T47D (cell line): ENCODE measurements around the gene PRCC.

Source experiments
- DNase-seq, 2 experiments: peaks; one replicate each; pipeline versions ENCODE4 v3.0.0 to v3.0.0-alpha.2; 2011 to 2012; ENCODE audit warnings: low read depth in 1 of 2, low spot score in 1 of 2
- JUND ChIP-seq: IDR thresholded peaks from 2 replicates; pipeline ENCODE4 v1.6.1; 2012; ENCODE audit warnings: low read depth
- in situ Hi-C: cut with HindIII; loops from 2 replicates; pipeline ENCODE4 v1.10.0; 2016; ENCODE audit warnings: low sequenced_read_pairs, low pct_unique_long_range_greater_than_20kb

The PRCC gene

DNA sequence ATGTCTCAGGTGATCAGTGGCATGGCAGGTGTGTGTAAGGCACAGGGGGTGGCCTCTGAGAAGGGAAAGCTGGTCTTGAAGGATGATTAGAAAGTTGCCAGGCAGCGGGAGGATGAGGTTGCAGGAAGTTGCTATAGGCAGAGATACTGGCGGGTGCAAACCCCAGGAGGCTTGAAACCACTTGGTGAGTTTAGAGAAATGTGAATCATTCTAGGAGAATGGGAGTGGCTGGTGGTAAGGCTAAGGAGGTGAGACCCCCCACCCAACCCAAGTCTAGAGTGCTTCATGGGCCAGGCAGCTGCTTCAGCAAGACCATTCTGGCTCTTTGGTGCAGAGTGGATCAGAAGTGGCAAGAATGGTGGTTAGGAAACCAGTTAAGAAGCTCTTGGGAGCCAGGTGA lies 40.3 kb downstream of the PRCC start:
- TF ChIP-seq JUND = no peak
- DNase-seq = no peak
- in situ Hi-C loops = no loop called here

DNA sequence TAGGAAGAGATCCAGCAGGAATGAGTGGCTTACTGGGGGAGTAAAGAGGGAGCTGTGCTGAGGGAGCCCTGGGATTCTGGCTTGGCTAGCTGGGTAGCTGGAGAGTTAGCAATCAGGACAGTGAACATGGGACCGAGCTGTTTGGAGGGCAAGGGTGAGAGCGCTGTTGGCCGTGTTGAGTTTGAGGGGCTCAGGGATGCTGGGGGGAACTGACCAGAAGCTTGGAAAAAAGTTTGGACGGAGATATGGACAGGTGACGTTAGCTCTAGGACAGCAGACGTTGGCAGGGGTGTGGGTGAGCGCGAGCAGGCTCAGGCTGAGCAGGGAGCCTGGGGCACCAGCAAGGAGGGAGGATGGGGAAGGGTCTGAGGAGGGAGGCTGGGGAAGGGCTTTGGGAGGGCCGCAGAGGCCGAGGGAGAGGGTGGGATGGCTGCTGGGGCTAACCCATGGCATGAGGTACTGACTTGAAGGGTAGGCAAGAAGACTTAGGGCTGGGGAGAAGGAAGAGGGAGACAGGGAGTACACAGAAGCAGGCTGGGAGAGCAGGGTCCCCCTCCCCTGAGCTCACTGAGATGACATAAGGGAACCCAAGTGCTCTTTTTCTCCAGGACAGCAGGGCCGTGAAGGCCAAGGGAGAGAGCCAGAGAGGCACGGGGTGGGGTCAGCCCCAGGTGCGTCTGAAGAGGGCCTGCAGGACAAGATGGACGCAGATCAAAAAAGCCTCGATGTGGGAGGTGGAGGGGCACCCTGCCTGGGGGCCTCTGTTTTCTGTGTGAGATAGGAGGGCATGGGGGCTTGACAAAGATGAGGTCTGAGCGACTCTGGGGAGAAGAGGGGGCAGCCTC lies 41.1 kb downstream of the PRCC start:
- no peak for TF ChIP-seq JUND
- in situ Hi-C loops = no loop called here
- DNase-seq = no peak

DNA sequence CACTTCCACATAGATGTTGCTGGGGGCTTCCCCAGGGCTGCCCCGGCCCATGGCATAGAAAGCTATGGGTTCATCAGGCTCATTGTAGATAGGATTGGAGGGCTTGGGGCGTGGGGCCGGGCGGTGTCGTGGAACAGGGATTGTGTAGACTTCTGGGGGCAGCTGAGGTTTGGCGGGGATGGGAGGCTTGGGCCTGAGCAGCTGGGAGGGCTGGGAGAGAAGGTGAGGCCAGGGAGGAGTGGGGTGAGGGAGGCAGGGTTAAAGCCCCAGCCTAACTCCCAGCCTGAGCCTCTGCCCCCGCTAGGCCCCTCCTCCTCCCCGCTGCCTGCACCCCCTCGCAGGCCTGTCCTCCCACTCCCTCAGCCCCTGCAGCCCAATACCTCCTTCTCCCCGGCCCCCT lies 41.9 kb downstream of the PRCC start:
- in situ Hi-C loops = no loop called here
- TF ChIP-seq JUND = no peak
- DNase-seq = no peak

DNA sequence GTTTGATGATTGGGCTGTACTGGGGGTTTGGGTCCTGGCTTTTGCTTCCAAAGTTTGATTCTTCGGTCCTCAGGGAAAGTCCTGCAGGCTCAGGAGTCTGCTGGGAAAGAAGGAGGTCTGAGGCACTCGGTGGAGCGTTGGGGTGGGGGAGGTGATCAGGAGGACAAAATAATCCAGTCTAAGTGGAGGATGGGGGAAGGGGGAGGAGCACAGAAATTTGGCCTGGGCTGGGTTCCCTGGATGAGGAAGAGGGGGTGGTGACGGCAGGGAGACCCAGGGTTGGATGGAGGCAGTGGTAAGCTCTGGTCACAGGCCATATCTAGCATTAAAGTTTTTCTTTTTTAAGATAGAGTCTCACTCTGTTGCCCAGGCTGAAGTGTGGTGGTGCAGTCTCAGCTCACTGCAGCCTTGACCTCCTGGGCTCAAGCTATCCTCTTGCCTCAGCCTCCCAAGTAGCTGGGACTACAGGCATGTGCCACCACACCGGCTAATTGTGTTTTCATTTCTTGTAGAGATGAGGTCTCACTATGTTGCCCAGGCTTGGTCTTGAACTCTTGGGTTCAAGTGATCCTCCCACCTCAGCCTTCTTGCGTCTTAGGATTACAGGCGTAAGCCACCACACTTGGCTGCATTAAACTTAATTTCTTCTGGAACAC lies 42.5 kb downstream of the PRCC start:
- no peak for DNase-seq
- in situ Hi-C loops = no loop called here

DNA sequence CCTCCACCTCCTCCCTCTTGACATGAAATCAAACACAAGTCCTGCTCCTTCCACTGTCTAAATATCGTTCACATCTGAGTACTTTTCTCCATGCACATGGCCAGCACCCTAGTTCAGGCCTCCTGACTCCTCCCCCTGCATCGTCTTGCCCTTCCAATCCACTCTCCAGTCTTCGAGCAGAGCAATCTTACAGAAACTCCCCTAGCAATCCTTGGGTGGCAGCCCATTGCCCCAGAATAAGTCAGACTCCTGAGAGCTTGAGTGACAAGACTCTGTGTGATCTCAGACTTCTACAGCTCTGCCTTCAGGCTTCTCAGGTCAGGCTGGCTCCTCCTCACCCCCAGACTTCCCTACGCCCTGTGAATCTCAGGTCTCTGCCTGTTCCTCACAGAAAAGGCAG lies 43.8 kb downstream of the PRCC start:
- in situ Hi-C loops = no loop called here
- DNase-seq = no peak
- TF ChIP-seq JUND = no peak

More for the DNA sequence above, 42.5 kb downstream of the PRCC start:
- no peak for TF ChIP-seq JUND

DNA sequence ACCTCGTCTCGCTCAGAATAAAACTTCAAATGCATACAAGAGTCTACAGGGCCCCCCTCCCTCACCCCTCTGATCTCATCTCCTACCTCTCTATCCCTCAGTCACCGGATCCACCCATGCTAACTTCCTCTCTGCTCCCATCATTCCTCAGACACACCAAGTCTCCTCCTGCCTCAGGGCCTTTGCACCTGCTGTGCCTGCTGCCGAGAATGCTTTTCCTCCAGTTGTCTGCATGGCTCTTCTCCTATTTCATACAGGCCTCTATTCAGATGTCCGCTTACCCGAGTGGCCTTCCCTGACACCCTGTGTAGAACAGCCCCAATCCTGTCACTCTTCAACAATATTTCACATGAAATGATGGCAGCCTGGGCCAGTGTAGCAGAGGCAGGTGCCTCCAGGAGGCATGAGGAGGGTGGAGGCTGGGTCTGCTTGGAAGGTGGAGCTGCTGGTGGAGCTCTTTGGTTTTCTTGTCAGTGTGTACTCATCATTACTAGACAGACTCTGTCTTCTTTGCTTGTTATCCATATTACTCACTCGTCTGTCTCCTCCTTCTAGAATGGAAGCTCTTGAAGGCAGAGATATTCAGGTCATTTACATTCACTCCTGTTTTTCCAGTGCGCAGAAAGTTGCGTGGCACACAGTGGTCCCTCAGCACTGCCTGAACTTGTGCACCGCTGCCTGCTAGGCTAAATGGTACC lies 45.1 kb downstream of the PRCC start:
- TF ChIP-seq JUND = no peak
- DNase-seq = no peak
- in situ Hi-C loops = no loop called here

DNA sequence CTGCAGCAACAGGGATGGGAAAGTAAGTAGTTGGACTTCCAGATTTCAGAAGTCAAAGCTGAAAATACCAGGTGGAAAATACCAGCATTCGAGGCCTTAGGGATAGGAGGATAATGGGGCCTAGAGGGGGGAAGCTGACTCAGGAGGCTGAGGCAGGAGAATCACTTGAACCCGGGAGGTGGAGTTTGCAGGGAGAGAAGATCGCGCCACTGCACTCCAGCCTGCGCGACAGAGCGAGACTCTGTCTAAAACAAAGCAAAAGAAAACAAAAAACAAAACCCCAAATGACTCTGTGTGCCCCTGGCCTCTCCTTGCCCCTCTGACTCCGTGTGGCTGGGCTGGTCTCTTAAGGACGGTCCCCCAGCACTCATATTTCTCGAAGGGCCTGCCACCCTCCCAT lies 46.0 kb downstream of the PRCC start:
- DNase-seq = no peak
- no peak for TF ChIP-seq JUND
- in situ Hi-C loops = no loop called here

DNA sequence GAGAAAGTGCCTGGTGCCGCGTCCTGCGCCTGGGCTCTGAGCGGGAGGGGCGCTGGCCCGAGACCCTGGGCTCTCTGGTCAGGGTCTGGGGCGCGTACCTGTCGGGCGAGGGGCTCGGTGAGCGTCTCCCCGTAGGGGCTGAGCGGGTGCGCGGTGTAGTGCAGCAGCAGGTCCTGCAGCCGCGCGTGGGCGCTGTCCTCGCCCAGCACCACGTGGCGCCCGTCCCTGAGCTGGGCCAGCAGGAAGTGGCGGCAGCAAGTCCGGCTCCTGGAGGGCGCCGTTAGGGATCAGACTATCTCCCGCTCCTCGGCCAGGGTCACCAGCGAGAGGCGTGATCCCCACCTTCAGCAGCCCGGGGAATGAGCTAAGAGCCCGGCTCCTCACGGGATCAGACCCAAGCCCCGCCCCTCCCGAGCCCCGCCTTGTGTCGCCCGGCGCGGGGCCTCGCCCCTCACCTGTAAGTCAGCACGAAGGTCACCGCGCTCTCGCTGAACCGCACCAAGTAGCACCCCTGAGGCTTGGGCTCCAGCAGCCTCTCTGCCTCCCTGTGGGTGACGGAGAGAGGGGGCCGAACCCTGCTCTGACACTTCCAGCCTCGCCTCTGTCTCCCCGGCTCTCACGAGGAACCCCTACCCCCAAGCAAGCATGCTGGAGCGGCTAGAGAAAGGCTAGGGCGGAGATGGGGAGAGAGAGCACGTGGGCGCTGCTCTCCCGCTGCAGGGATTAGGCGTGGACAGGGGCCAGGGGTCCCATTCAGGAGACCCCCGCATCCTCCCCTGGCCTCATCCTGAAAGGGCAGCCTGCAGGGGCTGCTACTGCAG lies 46.6 kb downstream of the PRCC start:
- in situ Hi-C loops = no loop called here
- peak; percentile 67 to 75 for DNase-seq

DNA sequence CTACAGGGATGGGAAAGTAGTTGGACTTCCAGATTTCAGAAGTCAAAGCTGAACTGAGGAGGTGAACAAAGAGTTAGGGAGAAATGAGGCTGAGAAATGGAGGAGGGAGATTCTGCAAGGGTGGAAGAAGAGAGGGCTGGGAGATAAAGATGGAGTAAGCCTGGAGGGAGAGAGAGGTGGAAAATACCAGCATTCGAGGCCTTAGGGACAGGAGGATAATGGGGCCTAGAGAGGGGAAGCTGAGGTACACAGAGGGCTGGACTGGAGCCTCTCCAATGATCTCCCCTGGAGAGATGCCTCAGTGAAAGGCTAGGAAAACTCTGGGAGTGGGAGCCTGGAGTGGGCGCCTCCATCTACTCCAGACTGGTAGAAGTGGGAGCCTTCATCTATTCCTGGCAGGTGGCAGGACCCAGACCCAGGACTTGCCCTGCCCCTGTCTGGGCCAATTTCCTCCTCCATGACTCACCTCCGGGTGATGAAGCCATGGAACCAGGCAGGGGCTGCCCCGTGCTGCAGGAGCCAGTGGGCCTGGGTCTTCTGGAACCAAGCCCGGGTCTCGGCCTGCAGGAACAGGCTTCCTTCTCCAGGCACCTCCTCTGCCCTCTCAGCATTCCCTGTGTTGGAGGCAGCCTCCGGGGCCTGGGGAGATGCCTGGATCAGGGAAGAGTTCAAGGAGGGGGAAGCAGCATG lies 47.4 kb downstream of the PRCC start:
- no peak for TF ChIP-seq JUND
- DNase-seq = no peak
- in situ Hi-C loops = no loop called here

More for the DNA sequence above, 46.6 kb downstream of the PRCC start:
- TF ChIP-seq JUND = no peak

DNA sequence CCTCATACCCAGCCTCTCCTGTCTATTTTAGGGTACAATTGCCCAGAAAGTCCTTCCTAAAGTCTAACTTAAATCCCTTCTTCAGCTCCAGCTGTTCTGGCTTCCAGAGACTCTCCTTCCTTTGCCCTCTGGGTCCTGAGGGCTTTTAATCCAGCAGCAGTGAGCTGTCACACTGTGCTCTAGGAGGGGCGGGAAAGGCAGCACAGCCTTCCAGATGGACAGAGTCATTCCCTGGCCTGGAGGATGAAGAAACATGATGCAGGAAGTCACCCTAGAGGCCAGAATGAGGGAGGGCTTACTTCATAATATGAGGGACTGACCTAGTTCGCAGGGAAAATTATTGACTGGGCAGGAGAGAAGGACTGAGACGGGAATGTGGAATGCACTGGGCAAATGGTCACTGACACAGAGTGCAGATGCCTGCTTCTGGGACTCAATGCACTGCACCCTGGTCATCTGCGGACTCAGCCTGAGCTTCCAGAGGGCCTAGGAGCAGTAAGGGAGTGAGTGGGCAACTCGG lies 48.0 kb downstream of the PRCC start:
- in situ Hi-C loops = no loop called here

DNA sequence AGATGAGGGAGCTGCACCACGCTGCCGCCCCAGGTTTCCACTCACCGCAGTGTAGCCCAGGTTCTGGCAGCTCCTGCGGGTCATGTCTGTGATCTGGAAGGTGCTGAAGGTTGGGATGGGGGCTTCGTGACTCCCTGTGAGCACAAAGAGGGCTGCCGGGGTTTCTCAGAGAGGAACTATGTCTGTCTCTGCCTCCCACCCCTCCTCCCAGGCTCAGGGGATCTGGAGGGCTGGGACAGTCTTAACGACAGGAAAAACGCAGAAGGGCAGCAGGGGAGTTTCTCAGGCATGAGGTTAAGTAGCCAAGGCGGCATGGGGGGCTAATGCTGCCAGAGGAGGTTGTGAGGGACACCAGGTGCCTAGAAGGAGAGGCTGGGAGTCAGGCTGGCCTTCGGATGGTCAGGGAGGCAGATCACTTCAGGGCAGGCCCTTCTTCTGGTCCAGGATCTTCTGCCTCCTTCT lies 48.7 kb downstream of the PRCC start:
- no peak for TF ChIP-seq JUND
- no peak for DNase-seq
- in situ Hi-C loops = no loop called here

More for the DNA sequence above, 48.0 kb downstream of the PRCC start:
- no peak for DNase-seq
- TF ChIP-seq JUND = no peak
